ENCODE measurements around the gene CLRN1. TPM values are rescaled to one million over a fixed set of nuclear protein-coding genes. Genes with fewer than 3 reads are reported as not detected.

CLRN1 gene
- total RNA-seq, 1 donor from 2014 or later = not detected

DNA sequence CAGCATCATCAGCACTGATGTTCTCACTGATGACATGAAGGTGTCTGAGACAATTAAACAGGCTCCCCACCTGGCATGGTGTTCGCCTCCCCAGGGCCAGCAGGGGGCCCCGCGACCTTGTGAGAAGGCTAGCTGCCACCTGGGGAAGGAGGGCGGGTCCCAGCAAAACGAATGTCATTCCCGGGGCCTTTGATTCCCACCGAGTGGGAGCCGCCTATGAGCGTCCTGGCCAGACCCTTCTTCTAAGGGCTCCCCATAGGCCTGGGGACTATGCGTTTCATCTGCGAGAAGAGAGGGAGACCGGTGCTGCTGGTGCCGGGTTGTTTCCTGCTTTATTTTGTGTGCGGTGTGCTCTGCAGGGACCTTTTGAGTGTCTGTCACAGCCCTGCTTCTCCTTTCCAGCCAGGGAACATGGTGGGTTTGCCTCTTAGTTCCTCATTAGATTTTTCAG is 46.8 kb downstream of the CLRN1 start:
- Histone ChIP-seq H3K4me1 (ENCODE audit: insufficient read depth, low read length) (no peaks in the 10 kb centered on the region), H3K36me3 (ENCODE audit: insufficient read depth, low read length) (no peaks in the 10 kb centered on the region), H3K27ac (ENCODE audit: low read depth, low read length) (no peak overlapping the region), H3K9ac (ENCODE audit: low read length) (no peak overlapping the region), H4K20me1 (ENCODE audit: insufficient read depth, low read length) (no peaks in the 10 kb centered on the region), H3K9me3 (ENCODE audit: insufficient read depth, low read depth, low read length) (no peaks in the 10 kb centered on the region), H3K79me2 (ENCODE audit: insufficient read depth, low read length) (no peaks in the 10 kb centered on the region), H2AFZ (ENCODE audit: low read depth, low read length) (peak overlapping the region; percentile 69), H3K4me2 (ENCODE audit: low read length) (peak overlapping the region; percentile 76), H3K4me3 (ENCODE audit: insufficient read depth, low read depth, low read length) (no peak overlapping the region), H3K27me3 (ENCODE audit: insufficient read depth, low read length) (peaks cover 5% of the 10 kb centered on the region)
- peaks cover 3% of the 10 kb centered on the region for H3K4me1 Mint-ChIP-seq (ENCODE audit: low read depth, unreplicated experiment)
- no peak overlapping the region for H3K27ac Mint-ChIP-seq (ENCODE audit: unreplicated experiment)
- no peaks in the 10 kb centered on the region for H3K36me3 Mint-ChIP-seq (ENCODE audit: low read depth, unreplicated experiment)
- no peak overlapping the region for H3K4me3 Mint-ChIP-seq (ENCODE audit: unreplicated experiment)
- no peaks in the 10 kb centered on the region for H3K9me3 Mint-ChIP-seq (ENCODE audit: unreplicated experiment)
- H3K27me3 Mint-ChIP-seq (ENCODE audit: low read depth, unreplicated experiment) = peaks cover 42% of the 10 kb centered on the region
- FAIRE-seq (no peak), DNase-seq (ENCODE audit: low read depth) (peak; percentile 8)
- no peak for TF ChIP-seq EZH2 (IDR thresholded peaks at IDR 0.05; ENCODE audit: insufficient read depth, low read length)
- TF ChIP-seq, protein P1, sequence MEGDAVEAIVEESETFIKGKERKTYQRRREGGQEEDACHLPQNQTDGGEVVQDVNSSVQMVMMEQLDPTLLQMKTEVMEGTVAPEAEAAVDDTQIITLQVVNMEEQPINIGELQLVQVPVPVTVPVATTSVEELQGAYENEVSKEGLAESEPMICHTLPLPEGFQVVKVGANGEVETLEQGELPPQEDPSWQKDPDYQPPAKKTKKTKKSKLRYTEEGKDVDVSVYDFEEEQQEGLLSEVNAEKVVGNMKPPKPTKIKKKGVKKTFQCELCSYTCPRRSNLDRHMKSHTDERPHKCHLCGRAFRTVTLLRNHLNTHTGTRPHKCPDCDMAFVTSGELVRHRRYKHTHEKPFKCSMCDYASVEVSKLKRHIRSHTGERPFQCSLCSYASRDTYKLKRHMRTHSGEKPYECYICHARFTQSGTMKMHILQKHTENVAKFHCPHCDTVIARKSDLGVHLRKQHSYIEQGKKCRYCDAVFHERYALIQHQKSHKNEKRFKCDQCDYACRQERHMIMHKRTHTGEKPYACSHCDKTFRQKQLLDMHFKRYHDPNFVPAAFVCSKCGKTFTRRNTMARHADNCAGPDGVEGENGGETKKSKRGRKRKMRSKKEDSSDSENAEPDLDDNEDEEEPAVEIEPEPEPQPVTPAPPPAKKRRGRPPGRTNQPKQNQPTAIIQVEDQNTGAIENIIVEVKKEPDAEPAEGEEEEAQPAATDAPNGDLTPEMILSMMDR (IDR thresholded peaks at IDR 0.05; ENCODE audit: insufficient read depth, low read depth, low read length) = peak; percentile 51

DNA sequence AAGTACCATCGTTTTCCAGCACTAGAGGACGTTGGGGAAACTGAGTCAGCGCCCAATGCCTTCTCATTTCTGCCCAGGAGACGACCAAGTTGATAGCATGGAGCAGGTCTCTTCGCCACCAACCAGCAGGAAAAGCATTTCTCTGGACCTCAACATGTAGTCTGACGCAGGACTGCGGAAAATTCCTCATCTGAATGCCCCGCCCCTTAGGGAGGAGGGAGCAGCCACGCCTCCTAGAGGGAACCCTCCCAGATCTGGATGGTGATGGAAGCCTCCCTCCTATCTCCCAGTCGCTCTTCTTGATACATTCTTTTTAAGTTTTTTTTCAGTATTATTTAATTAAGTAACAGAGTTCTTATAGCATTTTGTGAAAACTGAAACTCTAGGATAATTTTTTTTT is 49.9 kb downstream of the CLRN1 start:
- H3K36me3 Mint-ChIP-seq (ENCODE audit: low read depth, unreplicated experiment) = no peaks in the 10 kb centered on the region

DNA sequence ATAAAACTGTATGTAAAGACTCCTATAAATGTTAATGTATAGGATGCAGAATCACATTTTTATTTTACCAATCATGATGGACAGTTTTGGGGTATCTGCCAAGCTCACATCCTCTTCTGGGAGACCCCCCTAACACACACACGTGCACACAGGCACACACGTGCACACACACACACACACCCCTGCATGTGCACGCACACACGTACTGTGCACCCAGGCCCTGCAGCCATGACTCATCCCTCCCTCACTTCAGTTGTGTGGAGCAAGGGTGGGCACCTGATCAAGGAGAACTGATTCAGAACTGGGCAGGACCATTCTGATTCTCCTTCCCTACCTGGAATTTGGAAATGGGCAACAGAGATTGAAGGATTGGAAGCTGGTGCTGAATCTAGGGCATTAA is 51.3 kb downstream of the CLRN1 start:
- Histone ChIP-seq H3K4me2 (ENCODE audit: low read length) (no peak overlapping the region), H3K4me3 (ENCODE audit: insufficient read depth, low read depth, low read length) (no peak overlapping the region), H3K36me3 (ENCODE audit: insufficient read depth, low read length) (no peaks in the 10 kb centered on the region), H3K4me1 (ENCODE audit: insufficient read depth, low read length) (no peaks in the 10 kb centered on the region), H3K27ac (ENCODE audit: low read depth, low read length) (no peak overlapping the region), H3K9me3 (ENCODE audit: insufficient read depth, low read depth, low read length) (no peaks in the 10 kb centered on the region), H3K79me2 (ENCODE audit: insufficient read depth, low read length) (no peaks in the 10 kb centered on the region), H4K20me1 (ENCODE audit: insufficient read depth, low read length) (no peaks in the 10 kb centered on the region), H2AFZ (ENCODE audit: low read depth, low read length) (no peak overlapping the region), H3K9ac (ENCODE audit: low read length) (no peak overlapping the region), H3K27me3 (ENCODE audit: insufficient read depth, low read length) (peaks cover 8% of the 10 kb centered on the region)
- H3K36me3 Mint-ChIP-seq (ENCODE audit: low read depth, unreplicated experiment) = no peaks in the 10 kb centered on the region
- no peak overlapping the region for H3K4me3 Mint-ChIP-seq (ENCODE audit: unreplicated experiment)
- TF ChIP-seq, protein P1 (IDR thresholded peaks at IDR 0.05; ENCODE audit: insufficient read depth, low read depth, low read length) = no peak
- TF ChIP-seq EZH2 (IDR thresholded peaks at IDR 0.05; ENCODE audit: insufficient read depth, low read length) = no peak
- H3K9me3 Mint-ChIP-seq (ENCODE audit: unreplicated experiment) = no peaks in the 10 kb centered on the region
- H3K4me1 Mint-ChIP-seq (ENCODE audit: low read depth, unreplicated experiment) = peaks cover 10% of the 10 kb centered on the region
- FAIRE-seq (no peak), DNase-seq (ENCODE audit: low read depth) (no peak)
- H3K27me3 Mint-ChIP-seq (ENCODE audit: low read depth, unreplicated experiment) = peaks cover 40% of the 10 kb centered on the region
- H3K27ac Mint-ChIP-seq (ENCODE audit: unreplicated experiment) = no peak overlapping the region

More for the DNA sequence above, 49.9 kb downstream of the CLRN1 start:
- Histone ChIP-seq H4K20me1 (ENCODE audit: insufficient read depth, low read length) (no peaks in the 10 kb centered on the region), H3K9ac (ENCODE audit: low read length) (no peak overlapping the region), H3K9me3 (ENCODE audit: insufficient read depth, low read depth, low read length) (no peaks in the 10 kb centered on the region), H3K27ac (ENCODE audit: low read depth, low read length) (no peak overlapping the region), H3K4me2 (ENCODE audit: low read length) (no peak overlapping the region), H3K4me3 (ENCODE audit: insufficient read depth, low read depth, low read length) (no peak overlapping the region), H3K4me1 (ENCODE audit: insufficient read depth, low read length) (no peaks in the 10 kb centered on the region), H3K79me2 (ENCODE audit: insufficient read depth, low read length) (no peaks in the 10 kb centered on the region), H3K36me3 (ENCODE audit: insufficient read depth, low read length) (no peaks in the 10 kb centered on the region), H3K27me3 (ENCODE audit: insufficient read depth, low read length) (peaks cover 8% of the 10 kb centered on the region), H2AFZ (ENCODE audit: low read depth, low read length) (no peak overlapping the region)
- Mint-ChIP-seq H3K27ac (ENCODE audit: unreplicated experiment) (no peak overlapping the region), H3K4me3 (ENCODE audit: unreplicated experiment) (no peak overlapping the region), H3K9me3 (ENCODE audit: unreplicated experiment) (no peaks in the 10 kb centered on the region), H3K4me1 (ENCODE audit: low read depth, unreplicated experiment) (peaks cover 10% of the 10 kb centered on the region), H3K27me3 (ENCODE audit: low read depth, unreplicated experiment) (peaks cover 41% of the 10 kb centered on the region)
- FAIRE-seq (no peak), DNase-seq (ENCODE audit: low read depth) (no peak)
- TF ChIP-seq, protein P1 (IDR thresholded peaks at IDR 0.05; ENCODE audit: insufficient read depth, low read depth, low read length) = no peak
- no peak for TF ChIP-seq EZH2 (IDR thresholded peaks at IDR 0.05; ENCODE audit: insufficient read depth, low read length)
